Kidney (tissue), 14 donors: ENCODE data around the gene G6PC1. TPM values are rescaled to one million over a fixed set of nuclear protein-coding genes. Genes with fewer than 3 reads are reported as not detected.
"Not testable (repeated sequence)": the region's sequence is repeated elsewhere in the genome, so short reads cannot be mapped to it uniquely, and the experiment has no call there.

Experiments used
- DNase-seq, 5 donors: peaks; one replicate each; pipeline ENCODE4 v3.0.0-alpha.2; 2013 to 2020
- FAIRE-seq: peaks from 2 replicates; lab custom pipeline; 2012; peaks lifted over from hg19 to GRCh38; lab: Jason Lieb, UNC
- H3K27ac ChIP-seq, 2 donors: one replicate each; pipeline ENCODE4 v1.7.0; 2013; ENCODE audit warnings: low read depth in 2 of 2, low read length in 2 of 2, inconsistent platforms in 1 of 2
- H3K27me3 ChIP-seq: one replicate; pipeline ENCODE4 v1.7.1; 2013; ENCODE audit warnings: low read length, inconsistent platforms; ENCODE audit not compliant: control insufficient read depth, insufficient read depth
- H3K36me3 ChIP-seq, 3 donors: one replicate each; pipeline versions ENCODE4 v1.7.0 to v1.7.1; 2013; ENCODE audit warnings: low read length in 3 of 3, control low read depth in 1 of 3, inconsistent platforms in 1 of 3; ENCODE audit not compliant: insufficient read depth in 3 of 3, control insufficient read depth in 2 of 3
- H3K4me1 ChIP-seq, 3 donors: one replicate each; pipeline versions ENCODE4 v1.7.0 to v1.7.1; 2013; ENCODE audit warnings: low read length in 3 of 3, inconsistent platforms in 1 of 3, low read depth in 1 of 3; ENCODE audit not compliant: control insufficient read depth in 2 of 3, insufficient read depth in 2 of 3
- H3K4me3 ChIP-seq, 3 donors: one replicate each; pipeline versions ENCODE4 v1.7.0 to v1.8.1; 2013; ENCODE audit warnings: low read length in 3 of 3, control low read depth in 1 of 3, inconsistent platforms in 1 of 3
- H3K9ac ChIP-seq, 3 donors: one replicate each; pipeline versions ENCODE4 v1.7.0 to v1.7.1; 2013; ENCODE audit warnings: low read length in 3 of 3, control low read depth in 1 of 3, inconsistent platforms in 1 of 3
- H3K9me3 ChIP-seq, 3 donors: one replicate each; pipeline versions ENCODE4 v1.7.0 to v1.7.1; 2013; ENCODE audit warnings: low read length in 3 of 3, control low read depth in 1 of 3, inconsistent platforms in 1 of 3; ENCODE audit not compliant: control insufficient read depth in 2 of 3, insufficient read depth in 1 of 3
- CTCF ChIP-seq: IDR thresholded peaks from 3 replicates; pipeline ENCODE4 v1.5.1; 2012; ENCODE audit warnings: mild to moderate bottlenecking, moderate library complexity, borderline replicate concordance; ENCODE audit not compliant: insufficient read depth; ENCODE audit errors: extremely low read depth
- intact Hi-C: fragments of 100-400 bp; cut with DNase I; formaldehyde crosslinking; loops from one replicate; pipeline ENCODE4 v1.11.1; 2022
- polyA plus RNA-seq: library from polyadenylated mRNA; stranded (reverse); fragments of 350-450 nt; fragmentation: Illumina TruSeq; extraction: RNeasy Lipid Tissue Mini Kit (QIAGEN cat#74804); gene quantifications from one replicate; pipeline ENCODE4 v1.2.3, GENCODE V29; 2014; ENCODE audit warnings: low read depth, low replicate concordance; ENCODE audit not compliant: insufficient read depth
- total RNA-seq: library from RNA; stranded (reverse); fragmentation: NEBNext Ultra II Directional; extraction: Animal tissue kit (Norgen Biotek cat#: 25700); gene quantifications from one replicate; pipeline ENCODE4 v1.2.1, GENCODE V29; 2021
- donor health status: control.
- donor health status: control.
- donor health status: control.
- donor health status: control.
- donor health status: control.
- donor health status: DM: yes; HTN: yes; CAD: no.
- donor health status: Normal renal cell carcinoma (clear cell type).

G6PC1 gene
- total and polyA plus RNA-seq, 2 donors from 2014 or later, result 0.16 to 10.5 TPM

DNA sequence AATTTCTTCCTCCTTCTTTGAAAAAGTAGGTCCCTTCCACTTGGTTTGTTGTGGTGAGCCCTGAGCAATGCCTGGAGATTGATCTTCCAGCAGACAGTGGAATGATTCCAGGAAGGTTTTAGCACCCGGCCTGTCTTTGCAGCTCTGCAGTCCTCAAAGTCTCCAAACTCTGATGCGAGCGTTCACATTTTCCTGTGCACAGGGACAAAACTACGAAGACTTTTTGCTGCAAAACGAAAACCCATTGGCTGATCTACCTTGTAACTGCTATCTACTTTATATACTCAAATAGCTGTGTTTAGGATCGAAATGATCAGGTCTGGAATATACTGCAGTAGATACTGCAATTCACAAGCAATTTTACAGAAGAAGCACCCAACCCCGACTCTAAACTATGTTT, 21.7 kb downstream of the G6PC1 start:
- no peak overlapping the region for H3K4me3 ChIP-seq
- no peaks in the 10 kb centered on the region for H3K27me3 ChIP-seq
- TF ChIP-seq CTCF, result no peak
- H3K9me3 ChIP-seq, result no peaks in the 10 kb centered on the region
- peaks cover 3 to 7% (median 3%) of the 10 kb centered on the region in 3 donors for H3K4me1 ChIP-seq
- no peak overlapping the region for H3K9ac ChIP-seq
- H3K36me3 ChIP-seq, result no peaks in the 10 kb centered on the region
- DNase-seq (no peak), FAIRE-seq (no peak)
- H3K27ac ChIP-seq, result no peak overlapping the region
- intact Hi-C loops, result no loop called here

GRCh38 chr17:42923472-42923871, 22.9 kb downstream of the G6PC1 start:
- H3K9me3 ChIP-seq, H3K4me3 ChIP-seq, H3K27ac ChIP-seq, H3K4me1 ChIP-seq, H3K9ac ChIP-seq, DNase-seq, FAIRE-seq, H3K36me3 ChIP-seq, H3K27me3 ChIP-seq, intact Hi-C loops: not testable (repeated sequence)

DNA sequence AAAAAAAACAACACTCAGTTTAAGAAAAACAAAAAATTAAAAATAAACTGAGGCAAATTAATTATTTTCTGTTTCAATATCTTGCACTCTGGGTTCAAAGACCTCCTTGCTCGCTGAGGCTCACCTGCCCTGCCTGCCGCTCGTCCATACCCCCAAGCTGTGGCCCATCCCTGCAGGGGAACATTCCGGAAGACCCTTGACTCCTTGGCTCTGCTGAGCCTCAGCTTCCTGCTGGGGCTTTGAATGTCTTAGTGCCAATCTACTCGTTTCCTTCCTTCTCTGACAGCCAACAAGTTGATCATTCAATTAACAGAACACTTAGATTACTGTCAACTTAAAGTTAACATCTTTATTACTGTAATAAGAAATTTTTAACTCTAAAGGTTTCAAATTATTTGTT, 24.3 kb downstream of the G6PC1 start:
- Histone ChIP-seq H3K4me3 (no peak overlapping the region), H3K4me1 (peaks cover 0 to 13% (median 8%) of the 10 kb centered on the region in 3 donors), H3K36me3 (no peaks in the 10 kb centered on the region), H3K9me3 (no peaks in the 10 kb centered on the region), H3K27ac (no peak overlapping the region), H3K9ac (no peak overlapping the region), H3K27me3 (no peaks in the 10 kb centered on the region)
- TF ChIP-seq CTCF, result no peak
- DNase-seq, result no peak
- FAIRE-seq, result no peak
- intact Hi-C loops, result no loop called here

DNA sequence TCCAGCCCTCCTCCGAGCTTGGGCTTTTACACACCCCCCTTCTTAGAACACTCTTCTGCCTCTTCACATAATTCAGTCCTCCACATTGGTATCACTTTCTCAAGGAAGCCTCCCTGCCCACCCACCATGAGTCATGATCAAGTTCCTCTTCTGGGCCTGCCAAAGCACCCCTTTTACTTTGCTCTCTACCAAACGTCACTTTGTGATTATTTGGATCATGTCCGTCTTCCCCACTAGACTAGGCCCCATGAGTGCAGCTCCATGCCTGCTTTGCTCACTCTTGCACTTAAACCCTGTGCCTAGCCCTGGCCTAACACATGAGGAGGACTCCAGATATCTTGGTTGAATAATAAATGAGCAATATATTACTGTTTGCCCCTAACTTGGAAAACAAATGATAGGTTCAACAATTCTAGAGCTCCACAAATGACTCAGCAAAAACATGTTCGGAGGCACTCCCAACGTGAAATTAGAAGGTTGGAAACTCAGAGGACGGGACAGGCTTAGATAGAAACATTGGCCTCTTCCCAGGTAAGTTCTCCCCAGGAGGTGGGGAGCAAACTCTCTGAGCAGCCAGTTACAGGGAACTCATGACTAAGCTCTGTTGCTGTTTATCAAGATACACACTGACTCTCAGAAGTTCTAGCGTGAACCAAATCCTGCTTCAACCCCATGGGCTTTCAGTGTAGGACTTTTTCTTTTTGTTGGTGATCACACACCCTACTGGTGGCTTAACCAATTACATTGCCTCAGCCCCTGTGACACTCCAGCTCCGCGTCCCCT, 28.3 kb downstream of the G6PC1 start:
- H3K27ac ChIP-seq, result peak overlapping the region; percentile 44 to 78
- TF ChIP-seq CTCF, result peak; percentile 74
- FAIRE-seq (peak; percentile 80), DNase-seq (peak in 4 of 5 donors; percentile 37 to 81 (median 54))
- no peaks in the 10 kb centered on the region for H3K27me3 ChIP-seq
- H3K9me3 ChIP-seq, result no peaks in the 10 kb centered on the region
- intact Hi-C loops, result no loop called here
- peak overlapping the region in 2 of 3 donors; percentile 10 to 29 for H3K9ac ChIP-seq
- peak overlapping the region in 1 of 3 donors; percentile 20 for H3K4me3 ChIP-seq
- H3K4me1 ChIP-seq, result peaks cover 0 to 8% (median 8%) of the 10 kb centered on the region in 3 donors
- no peaks in the 10 kb centered on the region for H3K36me3 ChIP-seq
